Stimulated activated naive CD8-positive, alpha-beta T cell treated with anti-CD3 and anti-CD28 coated beads, Interleukin-15, Interleukin-2, amounts not matched to agents 100 ng/mL and 50 ng/mL, for 24 hours (primary cell): Measurements from ENCODE around the gene UGT1A7.
"Not testable (repeated sequence)": the region's sequence is repeated elsewhere in the genome, so short reads cannot be mapped to it uniquely, and the experiment has no call there.

Experiments used
- H3K27ac Mint-ChIP-seq: one replicate; pipeline ENCODE4 v1.8.0; 2021; ENCODE audit warnings: mild to moderate bottlenecking, mixed read lengths
- H3K27me3 Mint-ChIP-seq: one replicate; pipeline ENCODE4 v1.8.0; 2021; ENCODE audit warnings: mixed read lengths
- H3K36me3 Mint-ChIP-seq: one replicate; pipeline ENCODE4 v1.8.0; 2021; ENCODE audit warnings: low read depth, mixed read lengths
- H3K4me1 Mint-ChIP-seq: one replicate; pipeline ENCODE4 v1.8.0; 2021; ENCODE audit warnings: low read depth, mixed read lengths
- H3K4me3 Mint-ChIP-seq: one replicate; pipeline ENCODE4 v1.8.0; 2021; ENCODE audit warnings: mild to moderate bottlenecking, mixed read lengths
- H3K9me3 Mint-ChIP-seq: one replicate; pipeline ENCODE4 v1.8.0; 2021; ENCODE audit warnings: mixed read lengths

UGT1A7 gene

DNA sequence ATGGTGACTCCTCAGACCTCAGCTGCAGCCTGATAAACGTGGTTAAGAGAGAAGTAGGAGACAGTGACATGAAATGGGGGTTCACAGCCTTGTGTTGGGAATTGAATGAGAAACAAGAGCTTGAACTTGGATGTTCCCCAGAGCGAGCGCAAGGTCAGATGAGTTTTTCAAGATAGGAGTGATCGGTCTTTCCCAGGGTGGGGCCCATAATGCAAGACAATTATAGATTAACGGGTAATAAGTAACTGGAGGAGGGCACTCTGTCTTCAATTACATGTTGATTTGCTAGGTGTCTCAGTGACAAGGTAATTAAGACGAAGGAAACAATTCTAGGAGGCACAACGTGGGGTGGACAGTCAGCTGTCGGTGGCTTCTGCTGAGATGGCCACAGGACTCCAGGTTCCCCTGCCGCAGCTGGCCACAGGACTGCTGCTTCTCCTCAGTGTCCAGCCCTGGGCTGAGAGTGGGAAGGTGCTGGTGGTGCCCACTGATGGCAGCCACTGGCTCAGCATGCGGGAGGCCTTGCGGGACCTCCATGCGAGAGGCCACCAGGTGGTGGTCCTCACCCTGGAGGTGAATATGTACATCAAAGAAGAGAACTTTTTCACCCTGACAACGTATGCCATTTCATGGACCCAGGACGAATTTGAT lies 31.0 kb downstream of the UGT1A7 start, which contains the start of gene UGT1A5:
Gene UGT1A5 (plus strand): TSS at position 297 of the 651 bp plus-strand sequence. CDS start 85 bp downstream, at position 382.
- Mint-ChIP-seq H3K4me1 (no peaks in the 10 kb centered on the region), H3K9me3 (no peaks in the 10 kb centered on the region), H3K4me3 (no peak within 1 kb of the TSS), H3K27ac (no peak within 1 kb of the TSS), H3K36me3 (no peaks in the 10 kb centered on the region), H3K27me3 (peaks cover 35% of the 10 kb centered on the region)

DNA sequence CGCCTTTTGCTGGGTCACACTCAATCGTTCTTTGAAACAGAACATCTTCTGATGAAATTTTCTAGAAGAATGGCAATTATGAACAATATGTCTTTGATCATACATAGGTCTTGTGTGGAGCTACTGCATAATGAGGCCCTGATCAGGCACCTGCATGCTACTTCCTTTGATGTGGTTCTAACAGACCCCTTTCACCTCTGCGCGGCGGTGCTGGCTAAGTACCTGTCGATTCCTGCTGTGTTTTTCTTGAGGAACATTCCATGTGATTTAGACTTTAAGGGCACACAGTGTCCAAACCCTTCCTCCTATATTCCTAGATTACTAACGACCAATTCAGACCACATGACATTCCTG lies 31.5 kb downstream of the UGT1A7 start:
- Mint-ChIP-seq H3K9me3 (no peaks in the 10 kb centered on the region), H3K4me1 (no peaks in the 10 kb centered on the region), H3K4me3 (no peak overlapping the region), H3K36me3 (no peaks in the 10 kb centered on the region), H3K27me3 (peaks cover 38% of the 10 kb centered on the region), H3K27ac (no peak overlapping the region)

GRCh38 chr2:233714121-233714520 lies 32.4 kb downstream of the UGT1A7 start:
- Mint-ChIP-seq H3K27ac (no peak overlapping the region), H3K27me3 (peaks cover 42% of the 10 kb centered on the region), H3K4me3 (no peak overlapping the region), H3K36me3 (no peaks in the 10 kb centered on the region), H3K9me3 (no peaks in the 10 kb centered on the region), H3K4me1 (no peaks in the 10 kb centered on the region)

DNA sequence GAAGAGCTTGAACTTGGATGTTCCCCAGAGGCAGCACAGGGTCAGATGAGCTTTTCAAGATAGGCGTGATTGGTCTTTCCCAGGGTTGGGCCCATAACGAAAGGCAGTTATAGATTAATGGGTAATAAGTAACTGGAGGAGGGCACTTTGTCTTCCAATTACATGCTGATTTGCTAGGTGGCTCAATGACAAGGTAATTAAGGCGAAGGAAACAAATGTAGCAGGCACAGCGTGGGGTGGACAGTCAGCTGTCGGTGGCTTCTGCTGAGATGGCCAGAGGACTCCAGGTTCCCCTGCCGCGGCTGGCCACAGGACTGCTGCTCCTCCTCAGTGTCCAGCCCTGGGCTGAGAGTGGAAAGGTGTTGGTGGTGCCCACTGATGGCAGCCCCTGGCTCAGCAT lies 36.9 kb downstream of the UGT1A7 start, which contains the start of gene UGT1A4:
Gene UGT1A4 (plus strand): TSS at position 185 of the 400 bp plus-strand sequence. CDS start 85 bp downstream, at position 270.
- Mint-ChIP-seq H3K4me1 (no peaks in the 10 kb centered on the region), H3K4me3 (no peak within 1 kb of the TSS), H3K27ac (no peak within 1 kb of the TSS), H3K36me3 (no peaks in the 10 kb centered on the region), H3K9me3 (no peaks in the 10 kb centered on the region), H3K27me3 (peaks cover 46% of the 10 kb centered on the region)

GRCh38 chr2:233728723-233729301 lies 47.1 kb downstream of the UGT1A7 start, which contains the start of gene UGT1A3:
Gene UGT1A3, plus strand, starts transcription at chr2:233729042. Its CDS starts 85 bp downstream, at chr2:233729127.
- no peaks in the 10 kb centered on the region for H3K9me3 Mint-ChIP-seq
- H3K4me1 Mint-ChIP-seq: no peaks in the 10 kb centered on the region
- H3K36me3 Mint-ChIP-seq: no peaks in the 10 kb centered on the region
- no peak within 1 kb of the TSS for H3K27ac Mint-ChIP-seq
- H3K4me3 Mint-ChIP-seq: no peak within 1 kb of the TSS
- peaks cover 17% of the 10 kb centered on the region for H3K27me3 Mint-ChIP-seq

DNA sequence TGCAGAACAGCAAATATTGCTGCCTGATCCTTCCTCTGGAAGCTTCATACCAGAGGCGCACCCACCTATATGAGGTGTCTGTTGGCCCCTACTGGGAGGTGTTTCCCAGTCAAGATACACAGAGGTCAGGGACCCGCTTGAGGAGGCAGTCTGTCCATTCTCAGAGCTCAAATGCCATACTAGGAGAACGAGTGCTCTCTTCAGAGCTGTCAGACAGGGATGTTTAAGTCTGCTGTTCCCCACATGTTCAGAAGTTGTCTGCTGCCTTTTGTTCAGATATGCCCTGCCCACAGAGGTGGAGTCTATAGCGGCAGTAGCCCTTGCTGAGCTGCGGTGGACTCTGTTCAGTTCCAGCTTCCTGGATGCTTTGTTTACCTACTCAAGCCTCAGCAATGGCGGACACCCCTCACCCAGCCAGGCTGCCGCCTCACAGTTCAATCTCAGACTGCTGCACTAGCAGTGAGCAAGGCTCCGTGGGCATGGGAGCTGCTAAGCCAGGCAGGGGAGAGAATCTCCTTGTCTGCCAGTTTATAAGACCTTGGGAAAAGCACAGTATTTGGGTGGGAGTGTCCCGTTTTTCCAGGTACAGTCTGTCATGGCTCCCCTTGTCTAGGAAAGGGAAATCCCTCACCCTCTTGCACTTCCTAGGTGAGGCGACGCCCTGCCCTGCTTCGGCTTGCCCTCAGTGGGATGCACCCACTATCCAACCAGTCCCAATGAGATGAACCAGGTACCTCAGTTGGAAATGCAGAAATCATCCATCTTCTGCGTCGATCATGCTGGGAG lies 55.4 kb downstream of the UGT1A7 start:
- H3K27ac Mint-ChIP-seq, H3K4me1 Mint-ChIP-seq, H3K9me3 Mint-ChIP-seq, H3K36me3 Mint-ChIP-seq, H3K4me3 Mint-ChIP-seq: not testable (repeated sequence)
- peaks cover 36% of the 10 kb centered on the region for H3K27me3 Mint-ChIP-seq

GRCh38 chr2:233740870-233741269 lies 59.2 kb downstream of the UGT1A7 start:
- Mint-ChIP-seq H3K4me3 (no peak overlapping the region), H3K27me3 (peaks cover 22% of the 10 kb centered on the region), H3K9me3 (no peaks in the 10 kb centered on the region), H3K4me1 (no peaks in the 10 kb centered on the region), H3K36me3 (no peaks in the 10 kb centered on the region), H3K27ac (no peak overlapping the region)

DNA sequence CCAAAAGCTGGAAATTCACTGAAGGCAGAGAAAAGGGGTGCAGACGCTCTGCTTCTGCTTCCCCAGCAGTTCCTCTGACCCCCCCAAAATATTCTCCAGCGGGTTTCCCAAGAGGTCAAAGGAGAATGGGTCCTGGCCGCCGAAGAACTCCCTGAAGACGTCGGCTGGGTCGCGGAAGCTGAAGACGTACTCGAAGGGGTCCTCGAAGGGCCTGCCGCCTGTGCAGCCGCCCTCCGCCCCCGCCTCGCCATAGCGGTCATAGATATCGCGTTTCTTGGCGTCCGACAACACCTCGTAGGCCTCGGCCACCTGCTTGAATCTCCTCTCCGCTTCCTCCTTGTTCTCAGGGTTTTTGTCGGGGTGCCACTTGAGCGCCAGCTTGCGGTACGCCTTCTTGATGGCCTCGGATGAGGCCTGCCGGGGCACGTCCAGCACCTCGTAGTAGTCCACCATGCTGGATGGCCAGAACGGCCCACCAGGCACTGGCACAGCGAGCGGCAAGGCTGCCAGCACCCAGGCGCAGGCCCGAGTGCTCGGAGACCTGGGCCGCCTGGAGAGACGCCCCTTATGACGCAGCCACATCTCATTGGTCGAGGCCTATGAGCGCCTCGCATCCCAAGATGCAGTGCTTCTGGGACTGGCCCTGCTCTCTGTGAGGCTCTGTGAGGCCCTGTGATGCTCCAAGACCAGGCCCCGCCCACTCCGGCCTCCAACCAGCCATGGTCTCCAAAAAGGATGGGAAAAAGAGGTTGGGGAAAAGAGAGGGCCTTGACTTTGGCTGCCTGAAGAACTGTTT lies 62.0 kb downstream of the UGT1A7 start:
- H3K4me3 Mint-ChIP-seq: no peak overlapping the region
- peaks cover 17% of the 10 kb centered on the region for H3K27me3 Mint-ChIP-seq
- no peaks in the 10 kb centered on the region for H3K9me3 Mint-ChIP-seq
- H3K27ac Mint-ChIP-seq: no peak overlapping the region
- H3K36me3 Mint-ChIP-seq: no peaks in the 10 kb centered on the region
- H3K4me1 Mint-ChIP-seq: no peaks in the 10 kb centered on the region

GRCh38 chr2:233745073-233745755 lies 63.5 kb downstream of the UGT1A7 start:
- Mint-ChIP-seq H3K4me3 (no peak overlapping the region), H3K9me3 (peaks cover 6% of the 10 kb centered on the region), H3K27me3 (peaks cover 15% of the 10 kb centered on the region), H3K27ac (no peak overlapping the region), H3K36me3 (no peaks in the 10 kb centered on the region), H3K4me1 (no peaks in the 10 kb centered on the region)

DNA sequence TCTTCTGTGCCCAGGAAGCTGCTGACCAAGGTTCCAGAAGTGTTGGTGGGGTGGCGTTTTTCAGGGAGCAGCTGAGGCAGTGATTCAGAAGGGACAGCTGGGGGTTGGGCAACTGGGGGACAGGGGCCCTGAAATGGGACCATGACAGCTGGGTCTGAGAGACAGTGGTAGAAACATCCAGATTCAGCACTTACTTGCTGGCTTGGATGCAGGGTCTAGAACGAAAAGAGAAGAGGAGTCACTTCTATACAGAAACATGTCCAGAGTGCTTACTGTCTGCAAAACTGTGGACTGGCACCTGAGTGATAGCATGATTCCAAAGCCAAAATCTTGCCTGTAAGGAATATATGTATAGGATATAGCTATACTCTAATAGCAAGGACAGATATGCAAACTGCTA lies 64.1 kb downstream of the UGT1A7 start:
- H3K27me3 Mint-ChIP-seq: peaks cover 13% of the 10 kb centered on the region
- H3K27ac Mint-ChIP-seq, H3K4me1 Mint-ChIP-seq, H3K36me3 Mint-ChIP-seq, H3K4me3 Mint-ChIP-seq, H3K9me3 Mint-ChIP-seq: not testable (repeated sequence)

DNA sequence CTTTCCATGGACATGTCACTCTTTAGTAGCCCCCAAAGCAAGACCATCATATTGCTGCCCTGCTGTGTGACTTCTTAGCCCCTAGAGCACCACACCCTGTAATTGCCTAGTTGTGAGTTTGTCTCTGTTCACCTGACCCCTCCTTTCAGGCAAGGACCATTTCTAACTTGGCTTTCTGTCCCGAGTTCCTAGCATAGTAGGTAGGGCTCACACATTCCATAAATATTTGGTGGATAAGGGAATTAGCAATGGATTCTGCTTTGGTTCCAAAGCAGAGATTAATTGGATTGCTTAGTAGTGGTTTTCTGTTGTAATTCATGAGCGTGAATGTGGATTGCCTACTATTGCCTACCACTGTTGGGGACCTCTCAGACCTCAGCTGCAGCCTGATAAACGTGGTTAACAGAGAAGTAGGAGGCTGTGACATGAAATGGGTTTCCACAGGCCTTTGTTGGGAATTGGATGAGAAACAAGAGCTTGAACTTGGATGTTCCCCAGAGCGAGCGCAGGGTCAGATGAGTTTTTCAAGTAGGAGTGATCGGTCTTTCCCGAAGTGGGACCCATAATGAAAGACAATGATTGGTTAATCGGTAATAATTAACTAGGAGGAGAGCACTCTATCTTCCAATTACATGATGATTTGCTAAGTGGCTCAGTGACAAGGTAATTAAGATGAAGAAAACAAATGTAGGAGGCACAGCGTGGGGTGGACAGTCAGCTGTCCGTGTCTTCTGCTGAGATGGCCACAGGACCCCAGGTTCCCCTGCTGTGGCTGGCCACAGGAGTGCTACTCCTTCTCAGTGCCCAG lies 65.0 kb downstream of the UGT1A7 start:
- Mint-ChIP-seq H3K27me3 (peaks cover 13% of the 10 kb centered on the region), H3K36me3 (no peaks in the 10 kb centered on the region), H3K27ac (no peak overlapping the region)

GRCh38 chr2:233747283-233747544 lies 65.5 kb downstream of the UGT1A7 start:
- Mint-ChIP-seq H3K4me1 (no peaks in the 10 kb centered on the region), H3K4me3 (no peak overlapping the region), H3K27me3 (peaks cover 13% of the 10 kb centered on the region), H3K27ac (no peak overlapping the region), H3K9me3 (peaks cover 11% of the 10 kb centered on the region), H3K36me3 (no peaks in the 10 kb centered on the region)

More for the DNA sequence above, 65.0 kb downstream of the UGT1A7 start:
- no peaks in the 10 kb centered on the region for H3K4me1 Mint-ChIP-seq
- H3K4me3 Mint-ChIP-seq: no peak overlapping the region
- peaks cover 10% of the 10 kb centered on the region for H3K9me3 Mint-ChIP-seq

GRCh38 chr2:233750689-233751088 lies 69.0 kb downstream of the UGT1A7 start:
- H3K27me3 Mint-ChIP-seq: peaks cover 19% of the 10 kb centered on the region
- H3K27ac Mint-ChIP-seq, H3K4me1 Mint-ChIP-seq, H3K4me3 Mint-ChIP-seq, H3K36me3 Mint-ChIP-seq: not testable (repeated sequence)
- peaks cover 11% of the 10 kb centered on the region for H3K9me3 Mint-ChIP-seq
